Subcutaneous preadipocyte (primary cell): ENCODE measurements around the gene EID1. TPM values are rescaled to one million over a fixed set of nuclear protein-coding genes. Genes with fewer than 3 reads are reported as not detected.

ENCODE experiments used
- total RNA-seq: library from RNA; depleted of rRNA; stranded (reverse); fragments of >200 nt; gene quantifications from 2 replicates; pipeline ENCODE4 v1.2.3, GENCODE V29; 2012

EID1 gene
- 153 and 185 TPM in 2 replicates for total RNA-seq

GRCh38 chr15:48877630-48878595 lies at the start of gene EID1:
Gene EID1 (plus strand): TSS chr15:48878134. CDS start chr15:48878177, 43 bp downstream.

Other genes with a start within 250 kb of the EID1 start
- 954 and 1,082 TPM in 2 replicates for gene FBN1, start 232.4 kb upstream of the EID1 start, total RNA-seq
- gene CEP152, start 67.1 kb upstream of the EID1 start, total RNA-seq: 8.5 and 18.0 TPM in 2 replicates
- gene SHC4, start 85.8 kb downstream of the EID1 start, total RNA-seq: 0.39 and 0.73 TPM in 2 replicates
- gene SECISBP2L, start 168.3 kb downstream of the EID1 start, total RNA-seq: 22.8 and 28.9 TPM in 2 replicates